ENCODE measurements around the gene SPTBN1. TPM values are rescaled to one million over a fixed set of nuclear protein-coding genes. Genes with fewer than 3 reads are reported as not detected.

The SPTBN1 gene
- total RNA-seq, 4 donors from 2014 or later = 189 to 423 (median 341) TPM

- Histone ChIP-seq H3K9me3 (no peaks in the 10 kb centered on the region), H3K4me1 (peaks cover 0 to 9% of the 10 kb centered on the region in 2 donors)
Observed at GRCh38 chr2:54609647-54610046, 153.5 kb downstream of the SPTBN1 start.

GRCh38 chr2:54610700-54611099 lies 154.6 kb downstream of the SPTBN1 start:
- H3K4me1 ChIP-seq = peaks cover 0 to 9% of the 10 kb centered on the region in 2 donors
- intact Hi-C loops (cut with DNase I; ENCODE audit: low total_unique reads) = no loop called here

More at GRCh38 chr2:54609647-54610046, 153.5 kb downstream of the SPTBN1 start:
- intact Hi-C loops (cut with DNase I; ENCODE audit: low total_unique reads) = no loop called here
- DNase-seq = no peak
- H3K27ac ChIP-seq = no peak overlapping the region
- no peak overlapping the region for H3K4me3 ChIP-seq
- H3K27me3 ChIP-seq = no peaks in the 10 kb centered on the region
- TF ChIP-seq CTCF (IDR thresholded peaks at IDR 0.05) (no peak), POLR2A (IDR thresholded peaks at IDR 0.05) (no peak)
- H3K36me3 ChIP-seq = no peaks in the 10 kb centered on the region

GRCh38 chr2:54611830-54612545 lies 155.9 kb downstream of the SPTBN1 start:
- no peaks in the 10 kb centered on the region for H3K27me3 ChIP-seq
- peaks cover 0 to 9% of the 10 kb centered on the region in 2 donors for H3K4me1 ChIP-seq
- H3K36me3 ChIP-seq = no peaks in the 10 kb centered on the region
- TF ChIP-seq POLR2A (IDR thresholded peaks at IDR 0.05) (no peak), CTCF (IDR thresholded peaks at IDR 0.05) (no peak)
- H3K4me3 ChIP-seq = no peak overlapping the region
- intact Hi-C loops (cut with DNase I; ENCODE audit: low total_unique reads) = no loop called here
- no peaks in the 10 kb centered on the region for H3K9me3 ChIP-seq
- no peak overlapping the region for H3K27ac ChIP-seq
- DNase-seq = no peak

More at GRCh38 chr2:54610700-54611099, 154.6 kb downstream of the SPTBN1 start:
- TF ChIP-seq POLR2A (IDR thresholded peaks at IDR 0.05) (no peak), CTCF (IDR thresholded peaks at IDR 0.05) (no peak)
- Histone ChIP-seq H3K27me3 (no peaks in the 10 kb centered on the region), H3K27ac (no peak overlapping the region), H3K9me3 (no peaks in the 10 kb centered on the region), H3K36me3 (no peaks in the 10 kb centered on the region), H3K4me3 (no peak overlapping the region)
- DNase-seq = no peak

- Histone ChIP-seq H3K27ac (peak overlapping the region; percentile 2 to 65), H3K27me3 (no peaks in the 10 kb centered on the region), H3K9me3 (no peaks in the 10 kb centered on the region), H3K4me3 (no peak overlapping the region), H3K36me3 (no peaks in the 10 kb centered on the region), H3K4me1 (peaks cover under 1 to 9% of the 10 kb centered on the region in 2 donors)
- no peak for DNase-seq
- no peak for TF ChIP-seq CTCF (IDR thresholded peaks at IDR 0.05)
- intact Hi-C loops (cut with DNase I; ENCODE audit: low total_unique reads) = no loop called here
Observed at GRCh38 chr2:54613386-54613785, 157.3 kb downstream of the SPTBN1 start.

GRCh38 chr2:54613794-54614257 lies 157.7 kb downstream of the SPTBN1 start:
- Histone ChIP-seq H3K36me3 (no peaks in the 10 kb centered on the region), H3K4me1 (peaks cover 3 to 9% of the 10 kb centered on the region in 2 donors), H3K9me3 (no peaks in the 10 kb centered on the region), H3K27ac (peak overlapping the region; percentile 2 to 65), H3K4me3 (no peak overlapping the region), H3K27me3 (no peaks in the 10 kb centered on the region)
- DNase-seq = no peak
- intact Hi-C loops (cut with DNase I; ENCODE audit: low total_unique reads) = no loop called here
- no peak for TF ChIP-seq POLR2A (IDR thresholded peaks at IDR 0.05)
- no peak for TF ChIP-seq CTCF (IDR thresholded peaks at IDR 0.05)

Measured in uterus (tissue), 4 donors.